Right kidney (tissue), 1 donor: ENCODE measurements around the gene DARS1.

ENCODE experiments used
- DNase-seq: peaks from one replicate; pipeline ENCODE4 v3.0.0-alpha.2; 2016

DARS1 gene

GRCh38 chr2:136017786-136018185, 32.4 kb upstream of the DARS1 start:
- no peak for DNase-seq

DNA sequence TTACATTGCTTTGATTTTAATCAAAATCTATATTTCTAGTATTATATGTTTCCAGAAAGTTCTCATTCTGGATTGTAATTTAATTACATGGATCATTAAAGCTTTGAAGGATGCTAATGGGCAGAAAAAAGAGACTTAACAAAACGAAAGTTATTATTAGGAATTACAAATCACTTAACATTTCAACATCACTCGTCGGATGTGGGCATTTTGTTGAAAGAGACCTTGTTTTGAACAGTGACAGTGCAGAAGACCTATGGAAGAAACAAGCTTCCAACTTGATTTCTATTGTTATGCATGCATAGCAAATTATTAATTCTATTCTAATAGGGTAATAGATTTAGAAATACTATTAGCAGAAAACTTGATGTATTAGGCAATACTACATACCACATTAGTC, 31.4 kb upstream of the DARS1 start:
- no peak for DNase-seq

- DNase-seq = no peak
Observed at GRCh38 chr2:136016427-136016826, 31.0 kb upstream of the DARS1 start.

GRCh38 chr2:136015699-136016098, 30.3 kb upstream of the DARS1 start:
- DNase-seq = no peak

- DNase-seq = no peak
Observed at GRCh38 chr2:136014411-136014810, 29.0 kb upstream of the DARS1 start.

DNA sequence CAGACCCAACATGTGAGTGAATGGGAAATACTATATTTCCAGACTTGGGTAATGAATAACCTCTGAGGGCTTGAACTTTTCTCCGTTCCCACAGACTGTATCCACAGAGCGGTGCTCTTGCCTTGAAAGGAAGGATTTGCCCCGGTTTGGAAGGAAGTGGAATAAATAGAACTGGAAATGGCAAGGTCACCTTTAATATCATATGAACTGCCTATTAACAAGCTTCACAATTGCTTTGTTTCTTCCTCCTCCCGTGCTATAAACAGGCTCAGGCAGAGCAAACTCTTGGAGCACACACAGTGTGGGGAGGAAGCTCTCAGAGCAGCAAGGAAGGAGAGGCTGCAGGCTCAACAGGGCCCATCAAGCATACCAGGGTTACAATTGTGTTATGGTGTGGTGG, 28.5 kb upstream of the DARS1 start:
- DNase-seq = peak; percentile 50

DNA sequence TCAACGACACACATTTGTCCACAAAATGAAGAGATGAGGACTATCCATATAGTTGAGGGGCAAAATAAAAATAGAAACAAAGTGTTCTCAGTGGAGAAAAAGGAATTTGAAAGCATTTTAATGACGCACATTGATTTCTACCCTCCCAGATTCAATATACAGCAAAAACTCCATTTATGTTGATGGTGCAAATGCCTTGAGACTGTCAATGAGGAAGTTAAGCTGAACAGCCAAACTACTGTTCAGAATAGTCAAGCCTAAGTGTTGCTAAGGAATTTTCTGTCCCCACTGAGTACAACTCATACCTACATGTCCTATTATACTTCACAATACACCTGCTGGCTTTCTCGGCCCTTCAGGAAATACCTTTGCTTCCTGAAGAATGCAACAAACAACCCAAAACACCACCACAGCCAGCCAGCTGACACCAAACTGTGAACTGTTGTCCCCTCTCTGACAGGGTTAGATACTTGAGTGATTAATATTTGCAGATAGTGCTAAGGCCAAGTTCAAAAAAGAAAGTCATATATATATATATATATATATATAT, 27.8 kb upstream of the DARS1 start:
- no peak for DNase-seq

GRCh38 chr2:136012315-136012714, 26.9 kb upstream of the DARS1 start:
- DNase-seq = no peak

DNA sequence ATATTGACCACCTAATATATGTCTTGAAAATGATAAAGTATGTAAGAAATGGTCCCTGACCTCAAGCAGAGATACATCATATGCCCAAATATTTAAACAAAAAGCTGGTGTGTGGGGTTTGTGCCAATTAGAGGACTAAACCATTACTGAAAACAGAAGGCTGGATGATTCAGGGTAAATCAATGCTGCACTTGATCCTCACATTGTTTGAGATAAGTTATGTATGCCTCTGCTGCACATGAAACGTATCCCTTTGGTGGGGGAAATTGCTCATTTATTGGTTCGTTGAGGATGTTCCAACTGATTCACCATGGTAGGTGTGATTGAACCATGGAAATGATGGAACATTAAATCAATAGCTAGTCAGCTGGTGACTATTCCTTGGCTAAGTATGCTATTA, 24.7 kb upstream of the DARS1 start:
- no peak for DNase-seq

DNA sequence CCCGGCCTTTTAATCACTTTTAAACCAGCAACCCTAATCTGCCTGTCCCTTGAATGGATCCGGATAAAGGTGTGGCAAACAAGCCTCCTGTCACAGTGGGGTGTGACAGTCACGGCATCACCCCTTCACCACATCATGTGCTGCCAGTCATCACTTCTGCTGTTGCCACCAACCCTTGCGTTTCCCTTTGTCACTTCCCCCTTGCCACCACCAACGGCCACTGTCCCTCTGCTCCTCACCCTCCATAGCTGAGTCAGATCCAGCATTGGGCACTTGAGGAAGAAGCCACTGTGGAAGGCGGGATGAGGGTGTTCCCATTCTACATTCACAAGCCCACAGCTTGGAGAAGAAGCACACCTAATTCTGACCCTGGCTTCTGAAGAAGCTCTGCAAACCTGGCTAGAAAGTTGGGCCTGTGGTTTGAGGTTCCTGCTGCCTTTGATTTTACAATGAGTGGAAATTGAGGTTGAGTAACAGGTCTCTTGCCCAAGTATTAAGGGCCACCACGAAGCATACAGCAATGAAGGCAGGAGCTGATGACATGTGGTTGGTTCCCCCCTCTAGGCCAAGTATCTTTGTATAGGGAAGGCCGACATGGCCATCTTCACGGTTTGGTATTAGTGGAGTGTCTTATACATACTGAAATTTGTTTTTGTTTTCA, 22.9 kb upstream of the DARS1 start:
- DNase-seq = no peak

DNA sequence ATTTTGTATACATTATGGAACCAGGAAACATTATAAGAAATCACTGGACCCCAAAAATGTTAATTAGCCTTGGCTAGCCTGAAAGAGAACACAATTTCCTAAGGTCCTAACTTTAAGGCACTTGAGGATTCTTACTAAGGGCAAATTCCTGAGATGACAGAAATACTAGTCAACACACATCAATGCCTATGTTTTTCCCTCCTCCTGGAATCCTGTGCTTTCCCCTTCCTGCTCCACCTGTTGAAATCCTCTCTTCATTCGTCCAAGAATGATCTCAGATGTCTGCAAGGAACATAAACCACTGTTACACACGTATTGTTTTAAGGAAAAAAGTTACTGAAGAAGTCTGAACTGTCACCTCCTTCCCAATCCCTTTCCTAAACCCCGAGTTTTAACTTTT, 21.2 kb upstream of the DARS1 start:
- no peak for DNase-seq

- DNase-seq = peak; percentile 10
Observed at GRCh38 chr2:136005462-136006196, 20.2 kb upstream of the DARS1 start.

DNA sequence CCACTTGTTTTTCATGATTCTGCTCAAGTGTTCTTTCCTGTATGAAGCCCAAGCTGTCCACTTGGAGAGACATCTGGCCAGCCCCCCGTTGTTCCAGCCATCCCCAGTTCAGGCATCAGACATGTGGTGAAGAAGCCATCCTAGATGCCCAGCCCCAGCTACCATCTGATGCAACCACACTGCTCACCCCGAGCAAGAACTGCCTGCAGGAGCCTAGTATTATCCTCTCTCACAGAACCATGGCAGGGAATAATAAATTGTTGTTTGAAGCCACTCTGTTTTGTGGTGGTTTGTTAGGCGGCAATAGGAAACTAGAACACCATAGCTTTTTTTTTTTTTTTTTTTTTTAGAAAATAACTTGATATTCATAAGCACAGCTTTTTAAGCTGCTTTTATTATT, 19.5 kb upstream of the DARS1 start:
- DNase-seq = no peak

DNA sequence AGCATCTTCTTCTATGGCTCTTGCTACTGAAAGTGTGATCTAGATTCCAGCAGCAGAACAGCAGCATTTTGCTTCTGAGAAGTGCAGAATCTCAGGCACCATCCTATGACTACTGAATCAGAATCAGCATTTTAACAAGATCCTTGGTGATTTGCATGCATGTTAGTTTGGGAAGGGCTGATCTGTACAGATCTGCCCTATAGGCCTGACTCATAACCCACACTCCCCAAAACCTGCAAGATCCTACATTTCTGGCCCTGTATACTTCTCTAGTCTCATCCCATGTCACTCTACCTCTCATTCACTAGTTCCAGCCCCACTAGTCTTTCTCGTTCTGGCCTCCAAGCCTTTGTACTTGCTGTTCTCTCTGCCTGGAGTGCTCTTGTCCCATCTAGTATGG, 15.7 kb upstream of the DARS1 start:
- DNase-seq = no peak

GRCh38 chr2:136000502-136000901, 15.1 kb upstream of the DARS1 start:
- peak; percentile 14 for DNase-seq

GRCh38 chr2:135999899-136000298, 14.5 kb upstream of the DARS1 start:
- no peak for DNase-seq

GRCh38 chr2:135998879-135999278, 13.5 kb upstream of the DARS1 start:
- DNase-seq = no peak

DNA sequence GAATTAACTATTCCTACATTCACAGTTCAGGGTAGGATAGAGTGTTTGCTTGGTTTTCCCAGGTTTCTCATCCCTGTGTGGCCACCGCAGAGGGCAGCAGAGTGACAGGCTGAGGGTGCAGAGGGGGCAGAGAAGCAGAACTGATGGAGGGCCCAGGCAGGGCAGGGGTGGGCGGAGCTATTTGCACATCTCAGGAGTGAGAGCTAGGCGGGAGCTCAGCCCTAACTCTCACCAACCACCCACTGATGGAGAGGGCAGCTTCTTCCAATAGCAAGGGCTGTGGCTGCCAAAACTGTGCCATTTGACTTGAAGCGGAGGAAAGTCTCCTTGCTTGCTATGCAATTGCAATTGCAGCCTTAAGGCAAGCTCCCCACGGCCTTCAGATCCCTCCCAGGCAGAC, 12.0 kb upstream of the DARS1 start:
- DNase-seq = peak; percentile 47

DNA sequence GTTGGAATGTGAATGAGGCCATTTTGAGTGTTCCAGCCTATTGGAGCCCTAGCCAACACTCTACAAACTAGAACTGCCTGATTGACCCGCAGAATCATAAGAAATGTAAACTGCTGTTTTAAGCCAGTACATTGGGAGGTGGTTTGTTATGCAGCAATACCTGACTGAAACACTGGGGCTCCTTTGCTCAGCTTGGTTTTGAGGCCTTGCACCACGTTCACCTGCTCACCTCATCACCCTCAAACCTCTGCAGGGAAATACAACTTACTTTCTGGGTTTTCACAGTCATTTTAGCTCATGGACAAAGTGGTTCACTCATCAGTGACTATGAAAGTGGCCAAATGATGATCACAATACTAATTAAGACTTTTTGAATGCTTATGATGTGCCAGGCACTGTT, 10.9 kb upstream of the DARS1 start:
- DNase-seq = no peak

DNA sequence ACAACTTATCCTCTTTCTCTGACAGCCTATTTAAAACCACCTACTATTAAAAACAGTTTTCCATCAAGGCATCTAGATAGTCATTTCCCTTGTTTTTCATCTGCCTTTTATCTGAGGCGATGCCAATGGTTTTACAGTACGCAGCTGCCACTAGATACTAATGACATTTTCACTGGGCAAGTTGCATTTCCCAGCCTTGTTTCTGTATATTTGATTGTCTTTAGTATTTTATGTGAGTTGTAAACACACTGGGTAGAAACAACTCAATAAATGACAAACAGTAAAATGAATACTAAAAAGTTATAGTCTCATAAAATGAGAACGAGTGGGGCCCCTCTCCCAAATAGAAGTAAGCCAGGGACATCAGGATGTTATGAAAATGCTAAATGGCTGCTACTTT, 8.9 kb upstream of the DARS1 start:
- no peak for DNase-seq

DNA sequence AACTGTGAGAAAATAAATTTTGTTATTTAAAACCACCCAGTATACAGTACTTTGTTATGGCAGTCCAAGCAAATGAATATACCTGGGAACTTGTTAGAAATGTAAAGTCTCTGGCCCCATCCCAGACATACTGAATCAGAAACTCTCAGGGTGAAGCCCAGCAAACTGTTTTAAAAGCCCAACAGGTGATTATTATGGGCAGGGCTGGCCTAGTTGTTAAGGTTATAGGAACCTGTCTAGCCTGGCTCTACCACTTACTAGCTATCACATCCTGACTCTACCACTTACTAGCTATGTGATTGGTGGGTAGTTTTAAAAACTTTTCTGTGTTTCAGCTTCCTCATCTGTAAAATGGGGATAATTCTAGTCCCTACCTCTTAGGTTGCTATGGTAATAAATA, 8.0 kb upstream of the DARS1 start:
- DNase-seq = no peak

- no peak for DNase-seq
Observed at GRCh38 chr2:135991861-135992260, 6.4 kb upstream of the DARS1 start.

GRCh38 chr2:135987441-135987840, 2.0 kb upstream of the DARS1 start:
- no peak for DNase-seq

DNA sequence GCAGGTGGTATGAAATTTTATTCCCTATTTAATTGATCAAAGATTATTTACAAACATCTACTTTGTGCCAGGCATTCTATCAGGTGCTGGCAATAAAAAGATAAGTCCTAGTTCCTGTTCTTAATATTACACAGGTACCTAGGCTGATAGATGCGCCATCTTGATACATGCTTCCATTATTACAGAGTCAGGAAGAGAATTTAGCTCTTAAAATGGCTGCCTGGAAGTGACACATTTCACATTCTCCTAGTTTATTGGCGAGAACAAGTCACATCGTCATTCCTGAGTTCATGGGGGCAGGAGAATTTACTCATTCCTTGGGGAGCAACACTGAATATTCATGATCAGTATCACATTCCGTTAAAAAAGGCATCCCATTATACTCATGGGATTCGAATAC, 1.1 kb upstream of the DARS1 start:
- DNase-seq = no peak
